Dendritic cell treated with granulocyte-macrophage colony-stimulating factor and Interleukin-4, amounts not matched to agents 40 ng/mL and 50 ng/mL, for 4 days (primary cell): Measurements from ENCODE around the gene NLE1.
"Not testable (repeated sequence)": the region's sequence is repeated elsewhere in the genome, so short reads cannot be mapped to it uniquely, and the experiment has no call there.

Experiments used
- H3K27ac Mint-ChIP-seq: one replicate; pipeline ENCODE4 v1.8.0; 2022; ENCODE audit warnings: mild to moderate bottlenecking, mixed read lengths
- H3K27me3 Mint-ChIP-seq: one replicate; pipeline ENCODE4 v1.8.0; 2022; ENCODE audit warnings: mild to moderate bottlenecking, mixed read lengths
- H3K36me3 Mint-ChIP-seq: one replicate; pipeline ENCODE4 v1.8.0; 2022; ENCODE audit warnings: low read depth, mixed read lengths
- H3K4me1 Mint-ChIP-seq: one replicate; pipeline ENCODE4 v1.8.0; 2022; ENCODE audit warnings: low read depth, mixed read lengths
- H3K4me3 Mint-ChIP-seq: one replicate; pipeline ENCODE4 v1.8.0; 2022; ENCODE audit warnings: mild to moderate bottlenecking, moderate library complexity, mixed read lengths
- H3K9me3 Mint-ChIP-seq: one replicate; pipeline ENCODE4 v1.8.0; 2022; ENCODE audit warnings: mixed read lengths
- intact Hi-C: fragments of 100-400 bp; cut with micrococcal nuclease; formaldehyde crosslinking; loops from one replicate; pipeline ENCODE4 v1.15.0; 2022

The NLE1 gene

DNA sequence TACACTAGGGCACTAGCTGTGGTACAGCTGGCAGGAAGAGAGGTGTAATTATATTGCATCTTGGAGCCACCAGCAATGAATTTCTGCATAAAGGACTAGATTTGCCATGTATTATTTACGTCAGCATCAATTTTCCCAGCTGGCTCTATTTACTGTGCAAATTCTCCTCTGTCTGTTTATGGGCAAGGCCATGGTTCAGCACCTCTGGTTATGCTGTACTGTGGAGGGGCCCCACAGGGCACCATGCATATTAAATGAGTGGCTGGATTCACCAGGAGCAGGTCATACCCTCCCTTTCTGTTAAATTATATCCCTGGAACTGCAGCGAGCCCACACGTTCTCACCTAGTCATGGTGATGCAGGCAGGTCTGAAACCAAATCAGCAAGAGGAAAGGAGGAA, 42.2 kb downstream of the NLE1 start:
- H3K27ac Mint-ChIP-seq: no peak overlapping the region
- no peak overlapping the region for H3K4me3 Mint-ChIP-seq
- no peaks in the 10 kb centered on the region for H3K27me3 Mint-ChIP-seq
- H3K4me1 Mint-ChIP-seq: peaks cover 9% of the 10 kb centered on the region
- intact Hi-C loops: no loop called here
- H3K36me3 Mint-ChIP-seq: peaks cover 67% of the 10 kb centered on the region
- H3K9me3 Mint-ChIP-seq: no peaks in the 10 kb centered on the region

DNA sequence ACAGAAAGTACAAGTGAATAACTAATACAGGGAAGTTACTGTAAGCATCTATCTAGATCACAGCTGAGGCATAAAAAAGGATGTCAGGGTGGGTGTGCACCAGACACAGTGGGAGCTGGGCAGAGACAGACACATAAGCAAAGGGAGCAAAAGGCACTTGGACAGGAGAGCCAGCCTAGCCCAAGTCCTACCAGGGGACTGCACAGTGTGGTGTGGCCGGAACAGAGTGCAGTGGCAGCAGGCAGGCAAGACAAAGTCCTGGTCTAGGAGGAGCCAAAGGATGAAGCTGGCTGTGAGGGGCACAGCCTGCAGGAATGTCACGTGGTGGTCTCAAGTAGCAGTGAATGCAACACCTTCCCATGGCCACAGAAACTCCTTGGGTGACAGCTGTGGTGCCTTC, 44.3 kb downstream of the NLE1 start:
- Mint-ChIP-seq H3K36me3 (peaks cover 47% of the 10 kb centered on the region), H3K4me3 (no peak overlapping the region), H3K9me3 (no peaks in the 10 kb centered on the region), H3K27me3 (no peaks in the 10 kb centered on the region), H3K4me1 (peaks cover 12% of the 10 kb centered on the region), H3K27ac (no peak overlapping the region)
- intact Hi-C loops: no loop called here

DNA sequence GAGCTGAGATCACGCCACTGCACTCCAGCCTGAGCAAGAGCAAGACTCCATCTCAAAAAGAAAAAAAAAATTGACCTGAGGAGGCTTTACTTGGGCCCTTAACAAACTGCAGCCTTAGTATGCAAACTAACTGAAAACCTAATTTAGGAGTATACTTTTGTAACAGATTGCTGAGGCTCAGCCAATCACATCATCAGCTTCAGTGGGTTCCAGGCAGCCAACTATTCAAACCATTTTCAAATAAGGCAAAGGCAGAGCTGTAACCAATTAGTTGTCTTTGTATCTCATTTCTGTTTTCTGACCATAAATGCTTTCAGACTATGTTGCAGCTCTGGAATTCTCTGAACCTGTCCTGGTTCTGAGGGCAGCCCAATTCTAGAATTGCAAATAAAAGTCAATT, 46.4 kb downstream of the NLE1 start:
- H3K36me3 Mint-ChIP-seq: peaks cover 27% of the 10 kb centered on the region
- H3K27ac Mint-ChIP-seq: no peak overlapping the region
- H3K9me3 Mint-ChIP-seq: no peaks in the 10 kb centered on the region
- H3K4me1 Mint-ChIP-seq: peaks cover 10% of the 10 kb centered on the region
- intact Hi-C loops: no loop called here
- H3K4me3 Mint-ChIP-seq: no peak overlapping the region
- H3K27me3 Mint-ChIP-seq: no peaks in the 10 kb centered on the region

DNA sequence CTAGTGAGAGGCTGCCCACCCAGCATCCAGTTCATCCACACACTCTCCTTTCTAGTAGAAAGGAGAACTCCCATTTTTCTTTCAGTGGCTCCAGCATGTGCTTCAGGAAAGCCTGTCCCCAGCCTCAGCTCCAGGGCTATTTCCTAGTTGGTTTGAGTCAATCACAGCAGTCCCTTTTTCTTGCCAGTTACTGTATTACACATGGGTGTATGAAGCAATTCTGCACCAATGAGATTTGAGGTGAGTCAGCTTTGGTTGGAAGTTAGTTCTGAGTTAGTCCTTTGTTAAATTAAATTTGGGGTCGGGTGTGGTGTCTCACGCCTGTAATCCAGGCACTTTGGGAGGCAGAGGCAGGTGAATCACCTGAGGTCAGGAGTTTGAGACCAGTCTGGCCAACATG, 47.2 kb downstream of the NLE1 start:
- intact Hi-C loops: no loop called here
- H3K36me3 Mint-ChIP-seq: peaks cover 18% of the 10 kb centered on the region
- H3K4me3 Mint-ChIP-seq: no peak overlapping the region
- no peak overlapping the region for H3K27ac Mint-ChIP-seq
- H3K27me3 Mint-ChIP-seq: no peaks in the 10 kb centered on the region
- no peaks in the 10 kb centered on the region for H3K9me3 Mint-ChIP-seq
- H3K4me1 Mint-ChIP-seq: peaks cover 11% of the 10 kb centered on the region

DNA sequence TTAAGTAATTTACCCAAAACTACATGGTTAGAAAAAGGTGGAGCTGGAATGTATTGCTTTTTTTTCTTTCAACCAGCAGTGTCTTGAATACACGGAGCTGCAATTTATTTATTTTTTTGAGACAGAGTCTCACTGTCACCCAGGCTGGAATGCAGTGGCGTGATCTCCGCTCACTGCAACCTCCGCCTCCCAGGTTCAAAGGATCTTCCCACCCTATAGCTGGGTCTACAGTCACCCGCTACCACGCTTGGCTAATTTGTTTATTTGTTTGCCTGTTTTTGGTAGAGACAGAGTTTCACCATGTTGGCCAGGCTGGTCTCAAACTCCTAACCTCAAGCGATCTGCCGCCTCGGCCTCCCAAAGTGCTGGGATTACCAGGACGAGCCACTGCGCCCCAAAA, 51.4 kb downstream of the NLE1 start:
- H3K27me3 Mint-ChIP-seq, H3K4me3 Mint-ChIP-seq, intact Hi-C loops, H3K36me3 Mint-ChIP-seq, H3K9me3 Mint-ChIP-seq: not testable (repeated sequence)
- H3K27ac Mint-ChIP-seq: peak overlapping the region; percentile 8
- peaks cover 38% of the 10 kb centered on the region for H3K4me1 Mint-ChIP-seq

DNA sequence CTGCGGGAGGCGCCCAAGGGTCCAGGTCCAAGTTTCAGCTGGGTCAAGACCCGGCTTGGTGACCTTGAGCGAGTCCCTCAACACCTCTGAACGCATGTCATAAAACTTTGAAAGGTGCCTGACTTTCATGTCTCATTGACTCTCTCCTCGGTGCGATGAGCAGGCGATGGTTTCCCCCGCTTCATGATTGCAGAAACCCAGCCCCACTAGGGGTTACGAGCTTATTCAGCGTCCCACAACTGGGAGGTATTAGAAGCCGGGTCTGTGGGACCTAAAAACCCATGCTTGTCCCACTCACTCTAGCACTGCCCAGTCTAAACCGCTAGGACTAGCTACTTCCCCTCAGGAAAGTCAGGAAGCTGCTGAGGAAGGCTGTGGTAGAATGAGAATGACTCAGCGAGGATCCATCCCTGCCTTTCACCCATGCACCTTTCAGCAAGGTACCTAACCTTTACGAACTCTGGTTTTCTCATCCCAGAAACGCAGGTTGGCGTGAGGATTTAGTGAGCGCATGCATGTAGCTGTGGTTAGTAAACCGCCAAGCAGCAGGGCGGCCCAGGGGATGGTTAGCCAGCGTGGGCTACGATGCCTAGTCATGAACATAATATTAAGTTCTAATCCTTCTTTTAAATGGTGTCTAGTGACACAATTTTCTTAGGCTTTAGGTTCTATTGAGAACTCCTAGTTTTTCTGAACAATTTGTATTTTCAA, 52.4 kb downstream of the NLE1 start:
- Mint-ChIP-seq H3K4me3 (peak overlapping the region; percentile 86), H3K36me3 (peaks cover 8% of the 10 kb centered on the region), H3K27ac (peak overlapping the region; percentile 90), H3K27me3 (no peaks in the 10 kb centered on the region), H3K9me3 (no peaks in the 10 kb centered on the region), H3K4me1 (peaks cover 37% of the 10 kb centered on the region)
- intact Hi-C loops: loop anchor here (1.0 to 5.0 kb wide), 2 partner anchors 37 to 128 kb away; partner anchors contain the start of genes CCT6B and ZNF830

DNA sequence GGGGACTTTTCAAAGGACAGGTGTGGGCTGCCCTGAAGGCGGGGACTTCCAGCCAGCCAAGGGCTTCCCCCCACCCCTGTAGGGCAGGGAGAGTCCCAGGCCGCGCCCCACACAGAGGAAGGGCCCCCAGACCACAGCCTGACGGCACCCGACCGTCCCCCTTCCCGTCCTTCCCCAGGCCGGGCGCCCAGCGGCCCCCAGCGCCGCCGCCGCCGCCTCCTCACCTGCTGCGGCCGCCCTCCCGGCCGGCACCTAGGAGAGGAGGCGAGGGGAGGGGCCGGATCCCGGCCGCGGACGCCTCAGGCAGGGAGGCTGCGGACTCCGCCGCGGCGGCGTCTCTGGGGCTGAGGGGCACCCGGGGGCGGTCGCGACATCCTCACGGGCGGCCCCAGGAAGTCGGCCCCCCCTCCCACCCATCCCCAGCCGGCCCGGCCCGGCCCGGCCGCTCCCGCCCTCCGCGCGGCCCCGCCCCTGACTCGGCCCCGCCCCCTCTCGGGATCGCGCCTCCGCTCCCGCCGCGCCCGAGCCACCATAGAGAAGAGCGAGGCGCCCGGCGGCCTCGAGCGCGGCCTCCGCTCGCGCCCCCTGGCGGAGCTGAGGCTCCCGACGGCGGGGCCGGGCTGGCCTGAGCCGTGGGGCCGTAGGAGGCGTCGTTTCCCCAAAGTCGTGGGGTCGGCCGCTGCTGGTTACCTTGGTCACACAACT, 53.1 kb downstream of the NLE1 start:
- intact Hi-C loops: loop anchor here (1.0 to 5.0 kb wide), 3 partner anchors 26 to 128 kb away; partner anchors contain the start of genes CCT6B, RFFL and ZNF830
- Mint-ChIP-seq H3K27me3 (no peaks in the 10 kb centered on the region), H3K4me1 (peaks cover 35% of the 10 kb centered on the region), H3K36me3 (peaks cover 9% of the 10 kb centered on the region), H3K9me3 (no peaks in the 10 kb centered on the region), H3K27ac (peak overlapping the region; percentile 95), H3K4me3 (peak overlapping the region; percentile 86)

DNA sequence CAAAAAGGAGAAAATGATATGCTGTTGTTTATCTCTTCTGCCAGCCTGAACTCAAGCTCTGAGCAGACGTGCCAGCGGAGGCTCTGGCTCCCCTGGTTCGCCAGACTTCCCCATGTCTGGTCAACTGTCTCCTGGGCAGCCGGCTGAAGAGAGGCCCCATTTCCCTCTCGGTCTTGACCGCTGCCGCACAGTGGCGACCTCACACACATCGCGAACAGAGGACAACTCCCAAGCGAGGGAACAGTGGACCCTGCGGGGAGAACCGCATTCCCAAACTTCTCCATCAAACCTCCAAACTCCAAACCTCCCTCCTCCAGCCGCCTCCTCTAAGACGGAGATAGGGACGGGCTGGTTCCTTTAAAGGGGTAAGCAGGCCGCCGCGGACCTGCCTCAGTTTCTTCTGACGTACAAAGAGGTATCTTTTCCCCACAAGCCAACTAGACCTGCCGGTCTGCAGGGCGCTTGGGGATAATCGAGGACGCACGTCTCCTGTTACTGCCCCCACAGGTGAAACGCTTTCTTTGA, 53.7 kb downstream of the NLE1 start:
- H3K27me3 Mint-ChIP-seq: no peaks in the 10 kb centered on the region
- intact Hi-C loops: loop anchor here (1.0 to 5.0 kb wide), 2 partner anchors 25 to 36 kb away; partner anchors contain the start of gene RFFL
- H3K4me1 Mint-ChIP-seq: peaks cover 35% of the 10 kb centered on the region
- peaks cover 15% of the 10 kb centered on the region for H3K36me3 Mint-ChIP-seq
- H3K27ac Mint-ChIP-seq: peak overlapping the region; percentile 95
- H3K4me3 Mint-ChIP-seq: peak overlapping the region; percentile 86
- no peaks in the 10 kb centered on the region for H3K9me3 Mint-ChIP-seq

DNA sequence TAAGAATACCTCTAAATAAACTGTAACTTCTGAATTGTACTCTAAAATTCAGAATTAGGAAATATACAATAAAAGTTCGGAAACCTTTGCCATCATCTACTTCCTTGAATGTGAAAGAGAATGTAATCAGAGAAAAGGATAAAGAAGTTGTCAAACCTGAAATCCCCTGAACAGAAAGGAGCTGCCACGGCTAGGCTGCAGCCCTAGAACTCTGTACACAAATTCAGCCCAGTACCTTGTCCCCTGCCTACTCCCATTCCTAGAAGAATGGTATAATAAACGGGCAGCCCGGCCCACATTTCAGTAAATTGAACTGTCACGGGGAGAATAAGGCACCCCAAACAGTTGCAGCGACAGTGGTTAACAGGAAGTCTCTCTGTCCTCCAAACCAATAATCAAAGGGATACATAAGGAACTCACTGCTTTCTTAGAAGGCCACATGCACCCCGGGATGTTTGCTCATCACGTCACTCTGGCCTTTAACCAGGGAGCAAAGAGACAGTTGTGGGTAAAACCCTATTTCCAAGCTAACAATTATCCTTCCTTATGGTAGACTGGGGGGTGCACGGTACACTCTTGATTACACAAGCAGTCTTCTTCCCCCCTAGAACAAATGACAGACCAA, 54.3 kb downstream of the NLE1 start:
- Mint-ChIP-seq H3K4me1 (peaks cover 35% of the 10 kb centered on the region), H3K36me3 (peaks cover 16% of the 10 kb centered on the region), H3K4me3 (peak overlapping the region; percentile 86), H3K9me3 (no peaks in the 10 kb centered on the region), H3K27me3 (no peaks in the 10 kb centered on the region), H3K27ac (peak overlapping the region; percentile 95)
- intact Hi-C loops: loop anchor here (1.0 to 5.0 kb wide), 2 partner anchors 25 to 36 kb away; partner anchors contain the start of gene RFFL

DNA sequence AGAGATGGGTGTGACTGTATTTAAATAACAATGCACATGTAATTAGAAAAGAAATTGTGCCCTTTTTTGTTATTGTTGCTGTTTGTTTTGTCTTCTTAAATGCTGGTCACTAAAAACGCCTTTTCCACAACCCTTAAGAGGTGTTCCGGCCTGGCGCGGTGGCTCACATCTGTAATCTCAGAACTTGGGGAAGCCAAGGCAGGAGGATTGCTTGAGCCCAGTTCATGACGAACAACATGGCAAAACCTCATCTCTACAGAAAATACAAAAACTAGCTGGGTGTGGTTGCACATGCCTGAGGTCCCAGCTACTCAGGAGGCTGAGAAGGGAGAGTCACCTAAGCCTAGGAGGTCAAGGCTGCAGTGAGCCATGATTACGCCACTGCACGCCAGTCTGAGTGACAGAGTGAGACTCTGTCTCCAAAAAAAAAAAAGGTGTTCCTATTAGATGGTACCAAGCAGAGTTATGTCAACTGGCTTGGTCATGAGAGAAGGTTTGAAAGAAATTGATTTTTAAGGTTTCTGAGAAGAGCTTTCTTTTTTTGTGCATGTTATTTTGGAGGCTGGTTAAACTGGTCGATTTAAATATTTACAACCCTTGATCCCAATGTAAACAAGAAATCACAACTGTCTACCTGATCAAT, 55.1 kb downstream of the NLE1 start:
- intact Hi-C loops: loop anchor here (5.0 kb wide), 1 partner anchor 35 kb away; no protein-coding TSS in a partner anchor
- no peaks in the 10 kb centered on the region for H3K9me3 Mint-ChIP-seq
- H3K4me1 Mint-ChIP-seq: peaks cover 43% of the 10 kb centered on the region
- H3K27me3 Mint-ChIP-seq: no peaks in the 10 kb centered on the region
- peaks cover 16% of the 10 kb centered on the region for H3K36me3 Mint-ChIP-seq
- H3K27ac Mint-ChIP-seq: peak overlapping the region; percentile 95
- peak overlapping the region; percentile 86 for H3K4me3 Mint-ChIP-seq

DNA sequence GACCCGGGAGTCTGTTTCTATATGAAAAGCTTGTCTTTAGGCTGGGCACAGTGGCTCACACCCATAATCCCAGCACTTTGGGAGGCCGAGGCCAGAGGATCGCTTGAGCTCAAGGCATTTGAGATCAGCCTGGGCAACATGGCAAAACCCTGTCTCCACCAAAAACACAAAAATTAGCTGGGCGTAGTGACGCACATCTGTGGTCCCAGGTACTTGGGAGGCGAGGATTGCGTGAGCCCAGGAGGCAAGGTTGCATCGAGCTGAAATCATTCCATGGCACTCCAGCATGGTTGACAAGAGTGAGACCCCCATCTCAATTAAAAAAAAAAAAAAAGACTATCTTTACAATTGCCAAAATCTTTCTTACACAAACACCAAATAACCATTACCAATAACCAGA, 55.9 kb downstream of the NLE1 start:
- Mint-ChIP-seq H3K27me3 (no peaks in the 10 kb centered on the region), H3K4me1 (peaks cover 46% of the 10 kb centered on the region), H3K9me3 (no peaks in the 10 kb centered on the region), H3K27ac (no peak overlapping the region), H3K4me3 (no peak overlapping the region), H3K36me3 (peaks cover 16% of the 10 kb centered on the region)
- intact Hi-C loops: loop anchor here (5.0 kb wide), 1 partner anchor 34 kb away; no protein-coding TSS in a partner anchor

DNA sequence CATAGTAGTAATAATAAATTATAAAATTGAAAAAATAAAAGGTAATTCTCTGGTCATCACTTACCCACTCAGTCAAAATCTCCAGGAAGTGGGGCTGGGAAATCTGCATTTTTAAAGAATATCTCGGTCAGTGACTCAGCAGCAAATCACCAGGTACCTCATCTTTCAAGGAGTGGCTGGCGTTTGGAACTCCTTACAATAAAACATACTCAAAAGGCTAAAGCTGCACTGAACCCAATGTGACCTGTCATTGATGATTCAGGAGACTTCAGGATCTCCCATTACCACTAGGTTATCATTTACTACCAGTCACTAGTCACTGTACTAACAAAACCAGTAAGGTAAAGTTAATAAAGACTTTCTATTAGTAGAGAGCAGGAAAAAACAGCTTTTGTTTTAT, 57.1 kb downstream of the NLE1 start:
- H3K4me3 Mint-ChIP-seq: no peak overlapping the region
- H3K9me3 Mint-ChIP-seq: no peaks in the 10 kb centered on the region
- peaks cover 16% of the 10 kb centered on the region for H3K36me3 Mint-ChIP-seq
- intact Hi-C loops: loop anchor here (5.0 kb wide), 1 partner anchor 33 kb away; no protein-coding TSS in a partner anchor
- no peak overlapping the region for H3K27ac Mint-ChIP-seq
- H3K27me3 Mint-ChIP-seq: no peaks in the 10 kb centered on the region
- H3K4me1 Mint-ChIP-seq: peaks cover 54% of the 10 kb centered on the region

DNA sequence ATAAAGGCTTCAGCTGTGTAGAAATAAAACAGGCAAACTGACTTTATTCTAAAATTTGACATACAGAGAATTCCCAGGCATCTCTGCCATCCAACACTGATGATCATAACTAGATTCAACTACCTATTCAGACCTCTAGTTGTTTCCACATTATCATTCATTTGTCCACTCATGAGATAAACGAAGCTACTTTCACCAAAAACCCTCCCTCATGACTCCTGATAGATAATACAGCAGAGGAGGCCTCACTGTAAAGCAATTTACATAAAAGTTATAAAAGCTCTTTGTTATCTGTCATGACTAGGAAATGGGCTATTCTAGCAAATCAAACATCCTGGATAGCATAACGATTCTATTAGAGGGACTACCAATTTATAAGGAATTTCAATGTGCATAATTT, 59.0 kb downstream of the NLE1 start:
- intact Hi-C loops: no loop called here
- no peaks in the 10 kb centered on the region for H3K9me3 Mint-ChIP-seq
- no peak overlapping the region for H3K4me3 Mint-ChIP-seq
- H3K27ac Mint-ChIP-seq: no peak overlapping the region
- H3K27me3 Mint-ChIP-seq: no peaks in the 10 kb centered on the region
- peaks cover 10% of the 10 kb centered on the region for H3K36me3 Mint-ChIP-seq
- H3K4me1 Mint-ChIP-seq: peaks cover 53% of the 10 kb centered on the region
